Fibroblast of pulmonary artery (primary cell): Measurements from ENCODE around the gene RBM23.

Experiments used
- DNase-seq: peaks from one replicate; pipeline ENCODE4 v3.0.0-alpha.2; 2010; ENCODE audit warnings: low read depth
- H3K4me3 ChIP-seq: replicated peaks from 2 replicates; pipeline ENCODE4 v1.5.1; 2011; ENCODE audit warnings: low read depth, mild to moderate bottlenecking, control low read depth, low read length, moderate library complexity
- CTCF ChIP-seq: IDR thresholded peaks from 2 replicates; pipeline ENCODE4 v1.5.1; 2011; ENCODE audit warnings: mild to moderate bottlenecking, control low read depth, low read length, inconsistent platforms; ENCODE audit errors: missing control alignments

Gene RBM23

GRCh38 chr14:22845103-22845394, 73.9 kb downstream of the RBM23 start:
- no peak for TF ChIP-seq CTCF
- no peak overlapping the region for H3K4me3 ChIP-seq

GRCh38 chr14:22844221-22845102, 74.5 kb downstream of the RBM23 start:
- DNase-seq = no peak
- H3K4me3 ChIP-seq = no peak overlapping the region
- TF ChIP-seq CTCF = no peak

More at GRCh38 chr14:22845103-22845394, 73.9 kb downstream of the RBM23 start:
- DNase-seq = no peak
